DOHH2 (cell line): ENCODE data around the gene MYLK.

Experiments
- CTCF ChIP-seq: fragments of 200-600 bp; sonication (generic); IDR thresholded peaks from one replicate; pipeline ENCODE4 v1.5.1; 2014; ENCODE audit warnings: antibody characterized with exemption, mild to moderate bottlenecking, low read depth, low read length; ENCODE audit not compliant: poor library complexity, severe bottlenecking
- EZH2phosphoT487 ChIP-seq: fragments of 200-600 bp; sonication (generic); IDR thresholded peaks from 2 replicates; pipeline ENCODE4 v1.6.1; 2017; ENCODE audit warnings: borderline replicate concordance, mild to moderate bottlenecking, antibody characterized with exemption, low read length, moderate library complexity, mixed read lengths

GRCh38 chr3:123661973-123662372 lies 222.2 kb downstream of the MYLK start:
- TF ChIP-seq CTCF (no peak), EZH2phosphoT487 (no peak)
